ENCODE data around the gene AP3D1.

Gene AP3D1

GRCh38 chr19:2140138-2140569 lies 11.2 kb downstream of the AP3D1 start:
- no peak overlapping the region for H3K4me3 ChIP-seq (ENCODE audit: low read depth, low read length)
- TF ChIP-seq CTCF (IDR thresholded peaks at IDR 0.05; ENCODE audit: low read depth, low read length, missing control alignments), result no peak
- DNase-seq (ENCODE audit: low read depth), result no peak

- H3K4me3 ChIP-seq (ENCODE audit: low read depth, low read length), result no peak overlapping the region
- no peak for TF ChIP-seq CTCF (IDR thresholded peaks at IDR 0.05; ENCODE audit: low read depth, low read length, missing control alignments)
- no peak for DNase-seq (ENCODE audit: low read depth)
Observed at GRCh38 chr19:2139385-2140137, 11.8 kb downstream of the AP3D1 start.

GRCh38 chr19:2138061-2138728 lies 13.2 kb downstream of the AP3D1 start:
- DNase-seq (ENCODE audit: low read depth), result no peak
- TF ChIP-seq CTCF (IDR thresholded peaks at IDR 0.05; ENCODE audit: low read depth, low read length, missing control alignments), result no peak
- no peak overlapping the region for H3K4me3 ChIP-seq (ENCODE audit: low read depth, low read length)

- no peak for TF ChIP-seq CTCF (IDR thresholded peaks at IDR 0.05; ENCODE audit: low read depth, low read length, missing control alignments)
- no peak for DNase-seq (ENCODE audit: low read depth)
- no peak overlapping the region for H3K4me3 ChIP-seq (ENCODE audit: low read depth, low read length)
Observed at GRCh38 chr19:2136796-2137195, 14.6 kb downstream of the AP3D1 start.

- TF ChIP-seq CTCF (IDR thresholded peaks at IDR 0.05; ENCODE audit: low read depth, low read length, missing control alignments), result no peak
- H3K4me3 ChIP-seq (ENCODE audit: low read depth, low read length), result no peak overlapping the region
- DNase-seq (ENCODE audit: low read depth), result no peak
Observed at GRCh38 chr19:2135474-2136402, 15.6 kb downstream of the AP3D1 start.

GRCh38 chr19:2132731-2133490 lies 18.5 kb downstream of the AP3D1 start:
- H3K4me3 ChIP-seq (ENCODE audit: low read depth, low read length), result no peak overlapping the region
- TF ChIP-seq CTCF (IDR thresholded peaks at IDR 0.05; ENCODE audit: low read depth, low read length, missing control alignments), result no peak
- DNase-seq (ENCODE audit: low read depth), result no peak

All from GM12864 (cell line).